H1 (cell line): ENCODE measurements around the gene RAI14. TPM values are rescaled to one million over a fixed set of nuclear protein-coding genes. Genes with fewer than 3 reads are reported as not detected.

ENCODE experiments used
- BACH1 ChIP-seq: IDR thresholded peaks from 2 replicates; pipeline ENCODE4 v1.6.1; 2012; ENCODE audit warnings: low read length, improper control_type of control experiment
- CHD7 ChIP-seq: fragments of 300-600 bp; sonication (generic); IDR thresholded peaks from 2 replicates; pipeline ENCODE4 v1.7.1; 2012; ENCODE audit warnings: low read length, moderate library complexity, mild to moderate bottlenecking, inconsistent platforms; ENCODE audit not compliant: insufficient replicate concordance
- EP300 ChIP-seq, 2 experiments: IDR thresholded peaks; 1 replicate in 1 of 2; 2 replicates in 1 of 2; pipeline ENCODE4 v1.6.1; 2011 to 2012; ENCODE audit warnings: low read depth in 2 of 2, low read length in 2 of 2, mild to moderate bottlenecking in 2 of 2, borderline replicate concordance in 1 of 2, inconsistent platforms in 1 of 2, moderate library complexity in 1 of 2
- GABPA ChIP-seq: IDR thresholded peaks from 2 replicates; pipeline ENCODE4 v1.6.1; 2011; ENCODE audit warnings: mild to moderate bottlenecking, low read length, moderate library complexity, borderline replicate concordance; ENCODE audit not compliant: insufficient read depth
- HDAC2 ChIP-seq, 2 experiments: fragments of 300-600 bp in 1 of 2; sonication (generic) in 1 of 2; IDR thresholded peaks; 2 replicates each; pipeline ENCODE4 v1.6.1; 2011 to 2012; ENCODE audit warnings: low read depth in 2 of 2, low read length in 2 of 2, mild to moderate bottlenecking in 2 of 2, moderate library complexity in 2 of 2, borderline replicate concordance in 1 of 2, inconsistent platforms in 1 of 2
- HDAC6 ChIP-seq: IDR thresholded peaks from one replicate; pipeline ENCODE4 v1.7.1; 2012; ENCODE audit warnings: low read depth, mild to moderate bottlenecking, inconsistent platforms, low read length, moderate library complexity
- KDM5A ChIP-seq: fragments of 200-600 bp; IDR thresholded peaks from 2 replicates; pipeline ENCODE4 v1.7.1; 2012; ENCODE audit warnings: mild to moderate bottlenecking, low read length, inconsistent platforms, mixed read lengths
- NANOG ChIP-seq: IDR thresholded peaks from 2 replicates; pipeline ENCODE4 v1.6.1; 2011; ENCODE audit warnings: low read length, low read depth, mild to moderate bottlenecking, inconsistent platforms; ENCODE audit not compliant: insufficient read depth, poor library complexity, severe bottlenecking
- POLR2A ChIP-seq, 2 experiments: IDR thresholded peaks; 1 replicate in 1 of 2; 2 replicates in 1 of 2; pipeline ENCODE4 v1.6.1; 2011; ENCODE audit warnings: low read depth in 2 of 2, low read length in 2 of 2, mild to moderate bottlenecking in 2 of 2; ENCODE audit errors: control extremely low read depth in 1 of 2
- POU5F1 ChIP-seq: IDR thresholded peaks from 2 replicates; pipeline ENCODE4 v1.6.1; 2011; ENCODE audit warnings: low read depth, mild to moderate bottlenecking, low read length, moderate library complexity
- TAF1 ChIP-seq: IDR thresholded peaks from 2 replicates; pipeline ENCODE4 v1.6.1; 2011; ENCODE audit warnings: mild to moderate bottlenecking, low read depth, low read length
- ZNF274 ChIP-seq: IDR thresholded peaks from 2 replicates; pipeline ENCODE4 v1.7.0; 2012; ENCODE audit warnings: low read length, borderline replicate concordance; ENCODE audit errors: extremely low read depth
- polyA plus RNA-seq, 7 experiments: library from polyadenylated mRNA; depleted of rRNA in 3 of 7; stranded (reverse) in 5 of 7; unstranded in 2 of 7; fragments of >200 nt in 5 of 7; fragments of 200-250 nt in 2 of 7; gene quantifications; 1 replicate in 5 of 7; 2 replicates in 1 of 7; 4 replicates in 1 of 7; pipeline versions ENCODE4 v1.2.1 to v1.2.3, GENCODE V29; 2011 to 2013; ENCODE audit warnings: missing spikeins in 2 of 7, mixed read lengths in 2 of 7
- total RNA-seq: library from RNA; stranded (reverse); fragmentation: NEBNext Ultra II Directional; extraction: Animal tissue kit (Norgen Biotek cat#: 25700); gene quantifications from 2 replicates; pipeline ENCODE4 v1.2.1, GENCODE V29; 2021

The RAI14 gene
- total and polyA plus RNA-seq, 2 of the 8 experiments (the other 6 are each of a cell fraction or from before 2014, with no cell fraction given): 48.4 to 210 TPM

- TF ChIP-seq CHD7 (no peak), EP300 (IDR thresholded peaks at IDR 0.05; ENCODE audit: borderline replicate concordance in 1 of 2, low read depth in 2 of 2, low read length in 2 of 2) (no peak), TAF1 (no peak), KDM5A (no peak), GABPA (no peak), NANOG (no peak), ZNF274 (no peak), BACH1 (no peak), HDAC2 (IDR thresholded peaks at IDR 0.05; ENCODE audit: borderline replicate concordance in 1 of 2, low read depth in 2 of 2, low read length in 2 of 2) (no peak), POU5F1 (no peak), POLR2A (IDR thresholded peaks at IDR 0.05; ENCODE audit: control extremely low read depth in 1 of 2, low read depth in 2 of 2, low read length in 2 of 2) (no peak), HDAC6 (no peak)
These were observed 202.7 kb downstream of the RAI14 start (continued) for GRCh38 chr5:34858790-34859189.
